H9 (cell line): Measurements from ENCODE around the gene BRSK2. TPM values are rescaled to one million over a fixed set of nuclear protein-coding genes. Genes with fewer than 3 reads are reported as not detected.
A peak's percentile ranks its signal among the peaks of the same experiment; 100 is the strongest.

Experiments used
- DNase-seq: peaks from one replicate; pipeline ENCODE4 v3.0.0-alpha.2; 2017
- H2AFZ ChIP-seq: one replicate; pipeline ENCODE4 v1.6.1; 2013; ENCODE audit warnings: mild to moderate bottlenecking, low read length, control low read depth, moderate library complexity
- H2AK5ac ChIP-seq: 2 replicates; pipeline ENCODE4 v1.6.1; 2013; ENCODE audit warnings: low read length, control low read depth, mixed read lengths; ENCODE audit not compliant: insufficient read length
- H2BK120ac ChIP-seq: one replicate; pipeline ENCODE4 v1.6.1; 2013; ENCODE audit warnings: low read depth, mild to moderate bottlenecking, low read length, control low read depth, inconsistent platforms; ENCODE audit not compliant: poor library complexity, severe bottlenecking
- H2BK12ac ChIP-seq: 2 replicates; pipeline ENCODE4 v1.6.1; 2013; ENCODE audit warnings: low read length, control low read depth, mixed read lengths, low read depth; ENCODE audit not compliant: insufficient read length
- H2BK15ac ChIP-seq: 2 replicates; pipeline ENCODE4 v1.6.1; 2013; ENCODE audit warnings: low read depth, low read length, control low read depth
- H2BK20ac ChIP-seq: one replicate; pipeline ENCODE4 v1.6.1; 2013; ENCODE audit warnings: low read depth, mild to moderate bottlenecking, low read length, control low read depth, inconsistent platforms; ENCODE audit not compliant: poor library complexity, severe bottlenecking
- H2BK5ac ChIP-seq: 2 replicates; pipeline ENCODE4 v1.6.1; 2013; ENCODE audit warnings: low read length, control low read depth, mixed read lengths; ENCODE audit not compliant: insufficient read length
- H3K14ac ChIP-seq: 2 replicates; pipeline ENCODE4 v1.6.1; 2013; ENCODE audit warnings: low read length, control low read depth; ENCODE audit not compliant: insufficient read depth
- H3K18ac ChIP-seq: 2 replicates; pipeline ENCODE4 v1.6.1; 2013; ENCODE audit warnings: low read depth, mild to moderate bottlenecking, mixed read lengths, low read length, control low read depth; ENCODE audit not compliant: insufficient read length
- H3K23ac ChIP-seq: 2 replicates; pipeline ENCODE4 v1.6.1; 2013; ENCODE audit warnings: low read length, control low read depth, mixed read lengths, low read depth; ENCODE audit not compliant: insufficient read length
- H3K23me2 ChIP-seq: 2 replicates; pipeline ENCODE4 v1.6.1; 2013; ENCODE audit warnings: low read depth, mild to moderate bottlenecking, mixed read lengths, low read length, control low read depth; ENCODE audit not compliant: insufficient read length, poor library complexity, severe bottlenecking
- H3K27ac ChIP-seq: 2 replicates; pipeline ENCODE4 v1.5.1; 2013; ENCODE audit warnings: low read length, control low read depth, mixed read lengths, low read depth; ENCODE audit not compliant: insufficient read length
- H3K27me3 ChIP-seq: 2 replicates; pipeline ENCODE4 v1.6.1; 2013; ENCODE audit warnings: low read length, control low read depth, inconsistent platforms; ENCODE audit not compliant: insufficient read depth
- H3K4ac ChIP-seq: 2 replicates; pipeline ENCODE4 v1.6.1; 2013; ENCODE audit warnings: low read depth, mild to moderate bottlenecking, control low read depth, inconsistent platforms, low read length, moderate library complexity
- H3K4me1 ChIP-seq: 2 replicates; pipeline ENCODE4 v1.6.1; 2013; ENCODE audit warnings: low read length, control low read depth, inconsistent platforms; ENCODE audit not compliant: insufficient read depth
- H3K4me2 ChIP-seq: 2 replicates; pipeline ENCODE4 v1.6.1; 2013; ENCODE audit warnings: low read length, control low read depth, mixed read lengths; ENCODE audit not compliant: insufficient read length, insufficient read depth
- H3K56ac ChIP-seq: 2 replicates; pipeline ENCODE4 v1.6.1; 2013; ENCODE audit warnings: low read depth, mild to moderate bottlenecking, mixed read lengths, low read length, control low read depth; ENCODE audit not compliant: insufficient read length
- H3K79me1 ChIP-seq: 2 replicates; pipeline ENCODE4 v1.6.1; 2013; ENCODE audit warnings: low read depth, mild to moderate bottlenecking, moderate library complexity, low read length, control low read depth, inconsistent platforms; ENCODE audit not compliant: insufficient read depth, poor library complexity, severe bottlenecking
- H3K79me2 ChIP-seq: 2 replicates; pipeline ENCODE4 v1.6.1; 2013; ENCODE audit warnings: low read length, control low read depth, inconsistent platforms; ENCODE audit not compliant: insufficient read depth
- H3K9ac ChIP-seq: 2 replicates; pipeline ENCODE4 v1.6.1; 2013; ENCODE audit warnings: low read length, control low read depth, mixed read lengths; ENCODE audit not compliant: insufficient read length; ENCODE audit errors: extremely low read depth
- H3K9me3 ChIP-seq: one replicate; pipeline ENCODE4 v1.6.1; 2013; ENCODE audit warnings: low read depth, low read length, inconsistent platforms; ENCODE audit not compliant: control insufficient read depth
- H3T11ph ChIP-seq: one replicate; pipeline ENCODE4 v1.6.1; 2013; ENCODE audit warnings: mild to moderate bottlenecking, low read length, control low read depth, inconsistent platforms
- H4K20me1 ChIP-seq: one replicate; pipeline ENCODE4 v1.6.1; 2013; ENCODE audit not compliant: control insufficient read depth, insufficient read length, insufficient read depth
- H4K5ac ChIP-seq: 2 replicates; pipeline ENCODE4 v1.6.1; 2013; ENCODE audit warnings: low read depth, mild to moderate bottlenecking, mixed read lengths, low read length, control low read depth; ENCODE audit not compliant: insufficient read length
- H4K8ac ChIP-seq: replicated peaks from 2 replicates; pipeline ENCODE4 v1.6.1; 2013; ENCODE audit warnings: low read length, control low read depth, mixed read lengths, low read depth; ENCODE audit not compliant: insufficient read length
- H4K91ac ChIP-seq: 2 replicates; pipeline ENCODE4 v1.6.1; 2013; ENCODE audit warnings: low read depth, mild to moderate bottlenecking, moderate library complexity, mixed read lengths, low read length, control low read depth; ENCODE audit not compliant: insufficient read length
- H3K27ac Mint-ChIP-seq, 3 experiments: 2 replicates in 2 of 3; 3 replicates in 1 of 3; pipeline ENCODE4 v1.8.0; 2020 to 2021; ENCODE audit warnings: mixed read lengths in 3 of 3, mild to moderate bottlenecking in 1 of 3, moderate library complexity in 1 of 3
- H3K27me3 Mint-ChIP-seq: 2 replicates; pipeline ENCODE4 v1.8.0; 2021; ENCODE audit warnings: low read depth, mild to moderate bottlenecking, moderate library complexity, mixed read lengths
- H3K36me3 Mint-ChIP-seq, 3 experiments: 2 replicates in 2 of 3; 3 replicates in 1 of 3; pipeline ENCODE4 v1.8.0; 2020 to 2021; ENCODE audit warnings: low read depth in 3 of 3, mixed read lengths in 3 of 3; ENCODE audit not compliant: insufficient read depth in 1 of 3
- H3K4me1 Mint-ChIP-seq, 2 experiments: 2 replicates each; pipeline ENCODE4 v1.8.0; 2020; ENCODE audit warnings: mixed read lengths in 2 of 2
- H3K4me3 Mint-ChIP-seq, 2 experiments: 2 replicates in 1 of 2; 3 replicates in 1 of 2; pipeline ENCODE4 v1.8.0; 2020 to 2021; ENCODE audit warnings: mild to moderate bottlenecking in 2 of 2, mixed read lengths in 2 of 2, moderate library complexity in 1 of 2
- H3K9me3 Mint-ChIP-seq, 2 experiments: 2 replicates in 1 of 2; 3 replicates in 1 of 2; pipeline ENCODE4 v1.8.0; 2020; ENCODE audit warnings: mild to moderate bottlenecking in 2 of 2, mixed read lengths in 2 of 2, moderate library complexity in 1 of 2
- CTCF ChIP-seq: fragments of 200-600 bp; sonication (generic); conservative IDR thresholded peaks from 3 replicates; pipeline ENCODE4 v1.8.0; 2021; ENCODE audit warnings: antibody characterized with exemption, mild to moderate bottlenecking
- WGBS: extraction: QIAGEN DNeasy Blood & Tissue Kit; methylation state at CpG from one replicate; pipeline ENCODE4 v1.1.7; 2013; ENCODE audit warnings: missing lambda C conversion rate, low lambda C conversion rate, mixed read lengths; ENCODE audit not compliant: insufficient read length; ENCODE audit errors: extremely low coverage; 5-methylcytosine and 5-hydroxymethylcytosine counted together
- total RNA-seq: library from RNA; stranded (reverse); gene quantifications from 2 replicates; pipeline ENCODE4 v1.2.1, GENCODE V29; 2021

The BRSK2 gene
- total RNA-seq, 1 experiment from 2014 or later = 28.4 TPM

DNA sequence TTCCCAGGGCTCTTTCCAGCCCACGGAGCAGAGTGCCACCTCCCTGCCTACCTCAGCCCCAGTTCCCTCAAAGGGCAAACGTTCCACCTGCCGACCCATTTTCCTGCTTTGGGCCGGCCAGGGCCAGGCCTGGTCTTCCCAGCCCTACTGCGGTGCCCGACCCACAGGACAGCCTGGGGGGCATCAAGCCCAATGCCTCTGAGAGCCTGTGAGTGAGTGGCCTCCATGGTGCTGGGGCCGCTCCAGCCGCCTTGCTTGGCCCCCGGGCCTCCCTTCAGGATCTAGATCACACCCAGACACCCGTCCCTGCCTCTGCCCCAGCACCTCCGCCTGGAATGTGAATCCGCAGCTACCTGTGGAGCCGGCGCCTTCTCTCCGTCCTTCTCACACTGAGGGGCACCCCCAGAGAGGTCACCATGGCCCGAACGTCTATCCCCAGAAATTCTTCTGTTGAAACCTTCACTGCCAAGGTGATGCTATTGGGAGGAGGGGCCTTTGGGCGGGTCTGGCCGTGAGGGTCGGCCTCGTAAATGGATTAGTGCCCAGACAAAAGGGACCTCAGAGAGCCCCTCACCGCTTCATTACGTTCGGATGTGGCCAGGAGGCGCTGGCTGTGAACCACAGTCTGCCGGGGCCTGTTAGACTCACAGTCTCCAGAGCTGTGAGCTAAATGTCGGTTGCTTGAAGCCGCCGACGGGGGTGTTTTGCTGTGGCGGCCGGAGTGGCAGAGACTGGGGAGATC, 36.2 kb upstream of the BRSK2 start:
- no peaks in the 10 kb centered on the region; a peak in 2 of 5 replicates for H3K9me3 Mint-ChIP-seq
- H3K4ac ChIP-seq = no peak overlapping the region
- H2BK20ac ChIP-seq = no peak overlapping the region
- H2BK12ac ChIP-seq = no peak overlapping the region
- DNase-seq = no peak
- WGBS = no CpG with 5 or more reads among the region's 32 CpGs
- no peak overlapping the region for H2BK120ac ChIP-seq
- no peak overlapping the region for H3K18ac ChIP-seq
- H3K79me2 ChIP-seq = no peaks in the 10 kb centered on the region
- no peak overlapping the region for H2AFZ ChIP-seq
- no peak overlapping the region for H4K91ac ChIP-seq
- TF ChIP-seq CTCF = no peak
- H3K9me3 ChIP-seq = no peaks in the 10 kb centered on the region
- peak overlapping the region in 1 of 3 experiments; percentile 83; a peak in 3 of 7 replicates for H3K27ac Mint-ChIP-seq
- no peak overlapping the region for H3K14ac ChIP-seq
- no peaks in the 10 kb centered on the region for H3K27me3 ChIP-seq
- no peaks in the 10 kb centered on the region for H3K23me2 ChIP-seq
- no peak overlapping the region for H3K9ac ChIP-seq
- no peak overlapping the region for H3T11ph ChIP-seq
- H2BK5ac ChIP-seq = no peak overlapping the region
- H3K4me2 ChIP-seq = no peak overlapping the region
- H3K23ac ChIP-seq = no peak overlapping the region
- H3K79me1 ChIP-seq = no peaks in the 10 kb centered on the region
- peaks cover 0 to 3% (median 0%) of the 10 kb centered on the region in 3 experiments; a peak in 2 of 7 replicates for H3K36me3 Mint-ChIP-seq
- H2AK5ac ChIP-seq = no peak overlapping the region
- peaks cover 19% of the 10 kb centered on the region for H3K27me3 Mint-ChIP-seq
- no peak overlapping the region for H4K5ac ChIP-seq
- no peaks in the 10 kb centered on the region for H3K4me1 ChIP-seq
- H3K4me3 Mint-ChIP-seq = no peak overlapping the region
- H2BK15ac ChIP-seq = no peak overlapping the region
- no peaks in the 10 kb centered on the region for H4K20me1 ChIP-seq
- H4K8ac ChIP-seq = no peak overlapping the region
- no peak overlapping the region for H3K56ac ChIP-seq
- H3K27ac ChIP-seq = no peak overlapping the region
- peaks cover 6 to 18% of the 10 kb centered on the region in 2 experiments for H3K4me1 Mint-ChIP-seq
